ENCODE data around the gene CRYBB1. TPM values are rescaled to one million over a fixed set of nuclear protein-coding genes. Genes with fewer than 3 reads are reported as not detected.

Gene CRYBB1
- total and polyA plus RNA-seq, 8 donors = 0.79 to 1.5 (median 1.1) TPM

- Histone ChIP-seq H3K36me3 (no peaks in the 10 kb centered on the region), H3K9me3 (no peaks in the 10 kb centered on the region), H3K4me1 (peaks cover 0 to 11% of the 10 kb centered on the region in 2 donors), H3K27ac (no peak overlapping the region), H3K4me3 (no peak overlapping the region), H3K27me3 (no peaks in the 10 kb centered on the region)
- intact Hi-C loops (cut with DNase I) = no loop called here
- DNase-seq = no peak
- ATAC-seq = no peak
- no peak for TF ChIP-seq CTCF (IDR thresholded peaks at IDR 0.05)
These were observed 20.3 kb downstream of the CRYBB1 start for GRCh38 chr22:26597480-26597879.

GRCh38 chr22:26597026-26597425 is 20.8 kb downstream of the CRYBB1 start:
- no peak for ATAC-seq
- no peak for DNase-seq
- TF ChIP-seq CTCF (IDR thresholded peaks at IDR 0.05) = no peak
- Histone ChIP-seq H3K4me1 (peaks cover 0 to 15% of the 10 kb centered on the region in 2 donors), H3K27ac (no peak overlapping the region), H3K9me3 (no peaks in the 10 kb centered on the region), H3K4me3 (no peak overlapping the region), H3K27me3 (no peaks in the 10 kb centered on the region), H3K36me3 (no peaks in the 10 kb centered on the region)
- intact Hi-C loops (cut with DNase I) = no loop called here

GRCh38 chr22:26593763-26594162 is 24.1 kb downstream of the CRYBB1 start:
- Histone ChIP-seq H3K36me3 (no peaks in the 10 kb centered on the region), H3K9me3 (no peaks in the 10 kb centered on the region), H3K4me1 (peaks cover 6 to 35% of the 10 kb centered on the region in 2 donors), H3K27me3 (no peaks in the 10 kb centered on the region), H3K27ac (no peak overlapping the region), H3K4me3 (no peak overlapping the region)
- TF ChIP-seq CTCF (IDR thresholded peaks at IDR 0.05) = no peak
- intact Hi-C loops (cut with DNase I) = no loop called here
- ATAC-seq (no peak), DNase-seq (no peak)

GRCh38 chr22:26592421-26592891 is 25.4 kb downstream of the CRYBB1 start:
- DNase-seq (no peak), ATAC-seq (no peak)
- no peak for TF ChIP-seq CTCF (IDR thresholded peaks at IDR 0.05)
- intact Hi-C loops (cut with DNase I) = no loop called here
- Histone ChIP-seq H3K4me1 (peaks cover 6 to 48% of the 10 kb centered on the region in 2 donors), H3K27me3 (no peaks in the 10 kb centered on the region), H3K9me3 (no peaks in the 10 kb centered on the region), H3K27ac (peak overlapping the region in 1 of 2 donors; percentile 53), H3K36me3 (no peaks in the 10 kb centered on the region), H3K4me3 (no peak overlapping the region)

GRCh38 chr22:26589845-26590736 is 27.7 kb downstream of the CRYBB1 start, which contains the start of gene TPST2:
TSS of gene TPST2 (minus strand) at chr22:26590132. CDS start at chr22:26541630, 48,502 bp downstream.
- peak; percentile 95 for ATAC-seq
- Histone ChIP-seq H3K27ac (peak within 1 kb of the TSS; percentile 84 to 89), H3K4me3 (peak within 1 kb of the TSS; percentile 91 to 92), H3K27me3 (no peaks in the 10 kb centered on the region), H3K9me3 (no peaks in the 10 kb centered on the region), H3K36me3 (no peaks in the 10 kb centered on the region), H3K4me1 (peaks cover 14 to 72% of the 10 kb centered on the region in 2 donors)
- peak; percentile 78 to 94 (median 86) for DNase-seq
- TF ChIP-seq CTCF (IDR thresholded peaks at IDR 0.05) = no peak
- intact Hi-C loops (cut with DNase I) = no loop called here
